Muscle layer of duodenum (tissue), 2 donors: ENCODE measurements around the gene STPG3.

Source experiments
- H3K27ac ChIP-seq: one replicate; pipeline ENCODE4 v1.7.0; 2013; ENCODE audit warnings: mild to moderate bottlenecking, low read length
- H3K27me3 ChIP-seq: one replicate; pipeline ENCODE4 v1.7.0; 2013; ENCODE audit warnings: low read depth, mild to moderate bottlenecking, control low read depth, low read length
- H3K36me3 ChIP-seq, 2 donors: one replicate each; pipeline ENCODE4 v1.7.0; 2013; ENCODE audit warnings: low read length in 2 of 2, control low read depth in 1 of 2, mild to moderate bottlenecking in 1 of 2; ENCODE audit not compliant: insufficient read depth in 2 of 2, control insufficient read depth in 1 of 2
- H3K4me1 ChIP-seq, 2 donors: one replicate each; pipeline ENCODE4 v1.7.0; 2013; ENCODE audit warnings: low read length in 2 of 2, mild to moderate bottlenecking in 2 of 2, control low read depth in 1 of 2, moderate library complexity in 1 of 2; ENCODE audit not compliant: insufficient read depth in 2 of 2, control insufficient read depth in 1 of 2
- H3K4me3 ChIP-seq, 2 donors: one replicate each; pipeline ENCODE4 v1.7.0; 2013; ENCODE audit warnings: low read length in 2 of 2, low read depth in 1 of 2, mild to moderate bottlenecking in 1 of 2
- H3K9me3 ChIP-seq, 2 donors: one replicate each; pipeline ENCODE4 v1.7.0; 2013; ENCODE audit warnings: low read length in 2 of 2, control low read depth in 1 of 2, mild to moderate bottlenecking in 1 of 2; ENCODE audit not compliant: control insufficient read depth in 1 of 2
- donor health status: healthy.

Gene STPG3

DNA sequence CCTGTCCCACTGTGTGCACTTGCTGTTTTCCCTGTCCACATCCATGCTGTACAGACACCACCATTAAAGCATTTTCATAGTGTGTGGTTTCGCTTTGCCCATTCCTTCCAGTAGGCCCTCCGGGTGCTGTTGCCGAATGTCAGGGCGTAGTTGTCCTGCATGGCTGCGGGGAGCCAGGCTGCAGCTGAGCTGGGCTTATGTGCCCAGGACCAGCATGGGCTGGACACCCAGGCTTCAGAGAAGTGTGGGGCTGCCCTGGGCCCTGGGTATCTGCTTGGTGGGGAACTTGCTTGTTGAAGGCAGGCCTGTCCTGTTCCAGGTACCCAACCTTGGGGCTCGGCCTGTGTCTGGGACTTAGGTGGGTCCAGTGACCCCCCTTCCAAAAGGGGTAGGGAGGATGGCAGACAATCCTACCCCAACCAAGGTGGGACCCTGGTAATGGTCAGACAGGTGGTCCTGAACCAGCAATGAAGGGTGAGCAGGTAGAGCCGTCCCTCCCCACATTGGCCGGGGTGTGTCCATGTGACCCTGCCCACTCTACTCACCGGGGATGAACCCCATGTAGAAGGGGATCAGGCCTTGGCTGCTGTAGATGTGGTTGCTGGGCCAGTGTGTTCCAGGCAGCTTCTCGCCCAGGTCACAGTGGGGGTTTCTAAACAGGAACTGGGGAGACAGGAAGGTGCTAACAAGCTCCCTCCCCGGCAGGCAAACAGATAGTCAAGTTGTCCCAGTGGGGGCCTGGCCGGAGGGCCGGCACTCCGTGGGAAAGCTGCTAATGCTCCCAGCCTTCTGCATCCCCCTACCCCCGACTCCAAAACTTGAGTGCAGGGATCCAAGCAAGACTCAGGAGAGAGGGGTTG is 7.2 kb upstream of the STPG3 start:
- Histone ChIP-seq H3K27me3 (no peaks in the 10 kb centered on the region), H3K4me3 (peak overlapping the region in 1 of 2 donors; percentile 33), H3K36me3 (peaks cover 0 to 10% of the 10 kb centered on the region in 2 donors), H3K4me1 (peaks cover 0 to 30% of the 10 kb centered on the region in 2 donors), H3K9me3 (no peaks in the 10 kb centered on the region), H3K27ac (no peak overlapping the region)

DNA sequence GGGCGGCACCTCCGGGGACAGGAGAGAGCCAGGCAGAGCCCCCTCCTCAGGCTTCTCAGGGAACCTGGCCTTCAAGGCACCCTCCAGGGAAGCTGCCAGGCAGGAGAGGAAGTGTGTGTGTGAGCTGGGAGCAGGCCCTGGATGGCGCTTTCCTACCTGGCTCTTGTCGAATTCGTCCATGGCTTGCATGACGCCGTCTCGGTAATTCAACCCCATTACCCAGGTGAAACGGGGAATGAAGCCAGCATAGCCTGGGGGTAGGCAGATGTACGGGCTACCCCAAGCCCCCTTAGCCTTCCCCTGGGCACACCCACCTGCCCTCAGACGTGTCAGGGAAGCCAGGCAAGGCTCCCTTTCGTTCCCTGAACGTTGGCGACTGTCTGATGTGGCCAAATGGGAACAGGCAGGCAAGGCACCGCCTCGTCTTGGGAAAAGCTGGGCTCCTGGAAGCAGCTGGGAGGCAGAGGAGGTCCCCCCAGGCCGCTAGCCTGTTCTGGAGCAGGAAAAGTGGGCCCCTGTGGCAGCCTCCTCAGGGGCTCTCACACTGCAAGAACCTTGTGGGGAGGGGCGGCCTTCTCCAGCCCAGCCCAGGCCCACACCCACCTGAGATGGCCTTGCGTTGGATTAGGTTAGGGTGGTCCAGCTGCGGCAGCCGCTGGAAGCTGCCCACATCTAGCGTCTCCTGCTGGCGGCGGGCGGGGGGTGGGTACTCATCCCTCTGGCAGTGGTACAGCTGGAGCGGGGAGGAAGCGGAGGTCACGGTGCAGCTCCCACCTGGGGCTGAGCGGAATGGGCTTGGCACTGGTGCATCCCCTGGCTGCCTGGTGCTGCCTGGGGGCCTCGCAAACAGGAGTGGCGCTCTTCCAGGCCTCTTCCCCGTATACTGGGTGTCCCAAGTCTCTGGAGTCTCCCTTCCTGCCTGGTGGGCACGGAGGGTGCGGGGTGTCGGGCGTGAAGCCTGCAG is 6.3 kb upstream of the STPG3 start:
- Histone ChIP-seq H3K36me3 (peaks cover 0 to 10% of the 10 kb centered on the region in 2 donors), H3K27ac (no peak overlapping the region), H3K9me3 (no peaks in the 10 kb centered on the region), H3K4me3 (no peak overlapping the region), H3K4me1 (peaks cover 0 to 22% of the 10 kb centered on the region in 2 donors), H3K27me3 (no peaks in the 10 kb centered on the region)

DNA sequence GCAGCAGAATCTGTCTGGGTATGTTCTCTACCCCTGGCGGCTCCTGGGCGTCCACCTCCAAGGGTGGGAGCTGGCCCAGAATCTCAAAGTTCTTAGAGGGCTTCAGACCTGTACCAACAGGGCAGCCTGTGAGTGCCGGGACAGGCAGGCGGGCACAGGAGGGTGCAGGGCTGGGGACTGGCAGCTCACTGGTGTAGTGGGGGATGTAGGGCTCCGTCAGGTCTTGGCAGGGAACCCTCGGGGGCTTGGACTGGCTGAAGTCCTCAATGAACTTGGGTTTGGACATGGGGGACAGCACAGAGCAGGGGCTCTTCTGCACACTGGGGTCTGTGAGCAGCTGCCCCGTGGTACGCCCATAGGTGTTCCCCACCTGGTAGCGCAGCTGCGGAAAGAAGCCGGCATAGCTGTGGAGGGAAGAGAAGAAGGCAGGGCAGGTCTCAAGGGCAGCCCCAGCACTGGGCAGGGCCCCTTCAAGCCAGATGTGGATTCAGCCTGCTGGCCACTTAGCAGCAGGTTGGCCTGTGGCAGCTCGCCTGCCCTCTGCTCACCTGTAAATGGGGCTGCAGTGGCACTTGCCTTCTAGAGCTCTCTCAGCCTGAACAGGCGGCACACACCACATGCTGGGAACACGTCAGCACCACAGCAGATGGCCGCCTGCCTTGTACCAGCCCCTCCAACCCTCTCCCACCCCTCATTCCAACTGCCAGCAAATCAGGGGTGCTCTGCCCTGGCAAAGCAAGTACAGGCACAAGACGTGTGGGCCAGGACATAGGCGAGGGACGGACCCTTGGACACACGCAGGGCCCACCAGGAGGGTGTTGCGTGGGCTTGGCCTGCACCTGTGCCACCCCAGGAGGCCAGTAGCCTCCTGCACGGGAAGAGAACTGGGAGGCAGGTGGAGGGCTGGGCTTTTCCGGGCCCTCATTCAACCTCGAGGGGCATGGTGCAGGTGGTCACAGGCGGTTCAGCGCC is 5.3 kb upstream of the STPG3 start:
- Histone ChIP-seq H3K27ac (no peak overlapping the region), H3K4me1 (peaks cover 0 to 22% of the 10 kb centered on the region in 2 donors), H3K36me3 (peaks cover 0 to 10% of the 10 kb centered on the region in 2 donors), H3K9me3 (no peaks in the 10 kb centered on the region), H3K4me3 (no peak overlapping the region), H3K27me3 (no peaks in the 10 kb centered on the region)

DNA sequence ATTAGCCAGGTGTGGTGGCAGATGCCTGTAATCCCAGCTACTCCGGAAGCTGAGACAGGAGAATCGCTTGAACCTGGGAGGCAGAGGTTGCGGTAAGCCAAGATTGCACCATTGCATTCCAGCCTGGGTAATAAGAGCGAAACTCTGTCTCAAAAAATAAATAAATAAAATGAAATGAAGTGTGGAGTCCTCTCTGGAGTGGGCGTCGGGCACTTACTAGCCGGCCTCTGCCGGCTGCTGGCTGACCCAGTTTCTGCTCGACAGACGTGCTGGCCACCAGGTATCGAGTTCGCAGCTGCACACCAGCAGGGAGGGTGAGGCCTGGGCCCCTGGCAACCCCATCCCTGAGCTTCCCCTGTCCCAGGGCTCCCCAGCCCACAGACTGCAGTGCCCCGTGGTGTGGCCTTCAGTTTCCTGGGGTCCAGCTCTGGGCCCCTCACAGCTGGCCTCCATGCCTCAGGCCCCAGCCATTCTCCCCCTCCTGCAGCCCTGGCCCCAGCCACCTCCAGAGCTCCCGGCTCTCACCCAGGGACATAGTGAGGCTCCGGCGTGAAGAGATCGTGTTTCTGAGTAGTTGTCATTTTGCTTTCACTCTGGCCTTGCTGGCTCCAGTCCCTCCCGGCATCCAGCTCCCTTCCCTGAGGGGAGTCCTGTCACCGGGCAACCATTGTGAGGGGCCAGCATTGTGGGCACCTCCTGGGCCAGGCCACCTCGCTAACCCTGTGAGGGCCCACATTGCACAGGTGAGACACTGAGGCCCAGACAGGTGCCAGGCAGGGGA is 3.8 kb upstream of the STPG3 start:
- peaks cover 0 to 10% of the 10 kb centered on the region in 2 donors for H3K36me3 ChIP-seq

DNA sequence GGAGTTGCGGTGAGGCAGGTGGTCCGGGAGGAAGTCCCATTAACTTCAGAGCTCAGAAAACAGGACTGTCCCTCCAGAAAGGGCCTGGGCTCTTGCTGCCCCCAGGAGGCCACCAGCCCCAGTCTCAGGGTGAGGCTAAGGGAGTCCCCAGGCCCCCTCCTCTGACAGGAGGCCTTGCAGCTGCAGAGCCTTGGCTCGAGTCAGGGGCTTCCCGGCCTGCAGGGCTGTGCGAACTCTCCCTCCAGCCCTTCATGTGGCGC is 3.2 kb upstream of the STPG3 start:
- no peaks in the 10 kb centered on the region for H3K27me3 ChIP-seq
- no peak overlapping the region for H3K4me3 ChIP-seq
- H3K4me1 ChIP-seq, result peaks cover 0 to 12% of the 10 kb centered on the region in 2 donors
- H3K9me3 ChIP-seq, result no peaks in the 10 kb centered on the region
- no peak overlapping the region for H3K27ac ChIP-seq
- peaks cover 0 to 8% of the 10 kb centered on the region in 2 donors for H3K36me3 ChIP-seq

More for the DNA sequence above, 3.8 kb upstream of the STPG3 start:
- Histone ChIP-seq H3K27ac (no peak overlapping the region), H3K4me1 (peaks cover 0 to 17% of the 10 kb centered on the region in 2 donors), H3K9me3 (no peaks in the 10 kb centered on the region), H3K4me3 (no peak overlapping the region), H3K27me3 (no peaks in the 10 kb centered on the region)

DNA sequence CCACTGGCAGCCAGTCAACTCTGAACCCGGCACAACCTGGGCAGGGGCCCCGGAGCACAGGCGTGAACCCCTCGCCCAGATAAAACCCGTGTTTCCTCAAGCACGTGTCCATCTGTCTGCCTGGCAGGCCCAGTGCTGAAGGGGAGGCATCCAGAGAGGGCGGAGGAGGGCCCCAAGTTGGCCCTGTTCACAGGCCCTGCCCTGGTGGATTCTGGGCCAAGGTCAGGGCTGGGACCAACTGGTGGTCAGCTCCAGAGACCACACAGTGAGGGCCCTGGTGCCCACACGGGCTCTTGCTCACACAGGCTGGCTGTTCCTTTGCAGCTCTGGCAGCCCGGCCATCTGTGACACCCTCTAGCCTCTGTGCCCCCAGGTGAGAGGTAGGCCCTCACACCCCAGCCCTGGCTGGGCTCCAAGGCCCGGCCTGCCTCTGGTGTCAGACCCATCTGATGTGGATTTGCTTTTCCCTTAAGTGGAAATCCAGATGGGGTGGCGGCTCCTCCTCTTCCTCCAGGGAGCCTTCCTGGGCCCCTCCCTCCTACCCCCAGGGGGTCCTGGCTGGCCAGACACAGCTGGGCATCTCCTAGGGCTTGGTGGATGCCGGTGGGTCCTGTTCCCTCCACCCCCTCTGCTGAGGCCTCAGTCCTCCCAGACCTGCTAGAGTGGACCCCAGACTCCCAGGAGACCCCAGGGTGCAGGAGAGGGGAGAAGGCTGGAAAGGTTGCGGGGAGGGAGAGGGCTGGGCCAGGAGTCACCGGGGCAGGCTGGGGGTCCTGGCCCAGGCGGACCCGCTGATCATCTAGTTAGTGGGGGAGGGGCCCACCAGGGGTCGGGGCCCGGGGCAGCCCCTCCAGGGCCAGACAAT is 525 bp upstream of the STPG3 start:
- H3K27ac ChIP-seq, result no peak overlapping the region
- H3K4me3 ChIP-seq, result no peak overlapping the region
- H3K4me1 ChIP-seq, result peaks cover 0 to 8% of the 10 kb centered on the region in 2 donors
- H3K36me3 ChIP-seq, result no peaks in the 10 kb centered on the region
- no peaks in the 10 kb centered on the region for H3K9me3 ChIP-seq
- H3K27me3 ChIP-seq, result no peaks in the 10 kb centered on the region

DNA sequence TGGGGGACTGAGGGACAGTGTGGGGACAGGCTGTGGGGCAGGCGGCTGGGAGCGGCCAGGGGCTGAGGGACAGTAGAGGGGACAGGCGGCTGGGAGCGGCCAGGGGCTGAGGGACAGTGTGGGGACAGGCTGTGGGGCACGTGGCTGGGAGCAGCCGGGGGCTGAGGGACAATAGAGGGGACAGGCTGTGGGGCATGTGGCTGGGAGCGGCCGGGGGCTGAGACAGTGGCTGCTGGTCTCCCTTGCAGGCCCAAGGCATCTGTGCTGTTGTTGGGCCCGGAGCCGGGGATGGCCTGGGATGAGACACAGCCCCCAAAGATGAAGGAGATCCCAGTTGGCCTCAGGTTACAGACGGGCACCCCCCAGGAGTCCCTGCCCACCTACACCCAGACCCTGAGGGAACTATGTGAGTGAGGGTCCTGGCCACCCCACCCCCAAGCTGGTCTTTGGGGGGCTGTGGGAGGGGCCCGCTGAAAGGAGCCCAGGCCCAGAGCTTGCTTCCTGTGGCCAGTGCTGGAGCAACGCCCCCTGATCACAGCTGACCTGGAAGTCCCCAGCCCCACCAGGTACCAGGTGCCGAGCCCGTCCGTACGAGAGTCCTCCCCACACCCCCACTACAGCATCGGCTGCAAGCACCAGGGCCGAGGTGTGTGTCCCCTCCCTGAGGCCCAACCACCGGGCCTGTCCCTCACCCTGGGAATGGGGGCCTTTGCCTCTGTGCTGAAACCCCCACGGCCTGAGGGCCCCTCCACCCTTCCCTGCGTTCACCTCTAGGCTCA is 593 bp downstream of the STPG3 start:
- Histone ChIP-seq H3K9me3 (no peaks in the 10 kb centered on the region), H3K27ac (no peak overlapping the region), H3K4me1 (peaks cover 7 to 19% of the 10 kb centered on the region in 2 donors), H3K36me3 (peaks cover 2 to 5% of the 10 kb centered on the region in 2 donors), H3K4me3 (no peak overlapping the region), H3K27me3 (no peaks in the 10 kb centered on the region)

DNA sequence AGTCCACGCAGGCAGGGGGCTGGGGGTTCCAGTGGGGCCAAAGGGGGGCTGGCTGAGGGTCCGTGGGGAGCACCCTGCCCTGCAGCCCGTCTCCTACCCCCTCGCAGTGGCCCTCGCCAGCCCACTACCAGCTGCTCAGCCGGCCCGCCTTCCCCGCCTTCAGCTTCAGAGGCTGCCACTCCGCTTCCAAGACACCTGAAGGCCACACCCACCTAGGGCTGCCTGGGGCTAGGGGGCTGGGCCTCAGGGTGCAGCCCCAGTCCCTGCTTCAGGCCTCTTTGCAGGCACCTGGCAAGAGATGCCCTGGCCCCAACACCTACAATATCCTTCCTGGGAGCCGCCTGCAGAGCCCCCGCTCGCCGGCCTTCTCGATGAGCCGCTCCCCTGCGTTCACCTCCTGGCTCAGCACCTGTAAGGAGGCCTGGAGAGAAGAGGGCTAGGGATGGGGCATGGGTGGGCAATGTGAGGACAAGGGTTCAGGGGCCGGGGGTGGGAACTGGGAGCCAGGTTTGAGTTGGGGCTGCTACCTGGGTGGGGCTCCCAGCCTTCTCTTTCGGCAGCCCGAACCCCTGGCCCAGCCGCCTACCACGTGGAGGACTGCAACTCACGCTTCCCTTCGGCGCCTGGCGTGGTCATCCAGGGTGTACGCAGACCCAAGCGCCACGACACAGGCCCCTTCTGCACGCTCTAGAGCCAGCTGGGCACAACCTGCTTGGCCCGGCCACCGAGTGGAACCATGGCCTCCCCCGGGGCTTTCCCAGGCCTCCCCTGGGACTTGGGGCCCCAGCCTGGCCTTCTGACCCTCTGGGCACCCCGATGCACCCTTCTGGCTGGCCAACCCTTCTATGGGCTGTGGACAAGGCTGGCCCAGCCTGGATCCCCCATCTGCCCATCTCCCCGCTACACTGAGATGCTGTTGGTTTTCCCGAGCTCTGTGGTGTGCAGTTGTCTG is 1.7 kb downstream of the STPG3 start:
- H3K36me3 ChIP-seq, result peaks cover 5 to 9% of the 10 kb centered on the region in 2 donors
- no peak overlapping the region for H3K4me3 ChIP-seq
- peaks cover 9 to 23% of the 10 kb centered on the region in 2 donors for H3K4me1 ChIP-seq
- no peak overlapping the region for H3K27ac ChIP-seq
- no peaks in the 10 kb centered on the region for H3K27me3 ChIP-seq
- H3K9me3 ChIP-seq, result no peaks in the 10 kb centered on the region
